HG02759 (cell line): Measurements from ENCODE around the gene KIF25.
"Not testable (repeated sequence)": the region's sequence is repeated elsewhere in the genome, so short reads cannot be mapped to it uniquely, and the experiment has no call there.

Experiments
- ATAC-seq: cut with Tn5 transposase; IDR thresholded peaks from one replicate; pipeline ENCODE4 v1.9.1; 2021; ENCODE audit warnings: mild to moderate bottlenecking, moderate library complexity; ENCODE audit not compliant: unreplicated experiment

The KIF25 gene

GRCh38 chr6:168062346-168063289 is 65.1 kb downstream of the KIF25 start:
- ATAC-seq = no peak

DNA sequence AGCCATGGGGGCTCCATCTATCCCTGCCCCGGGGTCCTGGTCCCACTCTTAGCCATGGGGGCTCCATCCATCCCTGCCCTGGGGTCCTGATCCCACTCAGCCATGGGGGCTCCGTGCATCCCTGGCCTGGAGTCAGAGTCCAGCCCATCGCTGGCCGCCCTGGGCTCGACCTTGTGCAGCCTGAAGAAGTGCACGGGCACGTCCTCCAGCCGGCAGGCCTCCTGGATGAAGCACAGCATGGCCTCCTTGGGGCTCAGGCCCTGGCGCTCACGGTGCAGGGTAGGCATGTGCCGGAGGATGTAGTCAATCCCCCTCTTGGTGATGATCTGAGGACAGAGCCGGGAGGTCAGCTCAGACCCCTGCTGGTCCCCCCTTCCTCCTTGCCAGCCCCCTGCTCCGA is 66.0 kb downstream of the KIF25 start:
- ATAC-seq = no peak

DNA sequence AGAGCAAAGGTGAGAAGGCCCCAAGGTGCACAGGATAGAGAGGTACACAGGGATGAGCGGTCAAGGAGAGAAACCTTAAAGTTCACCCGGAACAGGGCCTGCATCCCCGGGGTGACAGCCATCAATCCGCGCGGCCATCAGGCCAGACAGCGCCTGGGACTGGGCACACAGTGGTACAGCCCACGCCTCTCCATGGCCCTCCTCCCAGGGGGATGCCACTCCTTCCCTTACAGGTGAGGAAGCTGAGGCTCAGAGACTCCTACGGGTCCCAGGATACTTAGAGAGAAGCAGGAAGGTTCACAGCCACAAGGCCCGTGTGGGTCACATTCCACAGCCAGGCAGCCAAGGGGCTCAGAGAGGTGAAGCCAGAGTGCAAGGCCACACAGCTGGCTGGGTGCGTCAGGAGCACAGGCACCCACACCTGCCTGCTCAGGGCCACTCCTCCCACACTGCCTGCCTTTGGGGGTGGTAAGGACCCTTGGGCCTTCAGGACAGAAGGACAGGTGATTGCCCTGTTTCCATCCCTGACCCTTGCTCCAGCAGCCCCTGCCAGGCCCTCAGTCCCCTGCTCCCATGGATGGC is 66.8 kb downstream of the KIF25 start:
- ATAC-seq = no peak

DNA sequence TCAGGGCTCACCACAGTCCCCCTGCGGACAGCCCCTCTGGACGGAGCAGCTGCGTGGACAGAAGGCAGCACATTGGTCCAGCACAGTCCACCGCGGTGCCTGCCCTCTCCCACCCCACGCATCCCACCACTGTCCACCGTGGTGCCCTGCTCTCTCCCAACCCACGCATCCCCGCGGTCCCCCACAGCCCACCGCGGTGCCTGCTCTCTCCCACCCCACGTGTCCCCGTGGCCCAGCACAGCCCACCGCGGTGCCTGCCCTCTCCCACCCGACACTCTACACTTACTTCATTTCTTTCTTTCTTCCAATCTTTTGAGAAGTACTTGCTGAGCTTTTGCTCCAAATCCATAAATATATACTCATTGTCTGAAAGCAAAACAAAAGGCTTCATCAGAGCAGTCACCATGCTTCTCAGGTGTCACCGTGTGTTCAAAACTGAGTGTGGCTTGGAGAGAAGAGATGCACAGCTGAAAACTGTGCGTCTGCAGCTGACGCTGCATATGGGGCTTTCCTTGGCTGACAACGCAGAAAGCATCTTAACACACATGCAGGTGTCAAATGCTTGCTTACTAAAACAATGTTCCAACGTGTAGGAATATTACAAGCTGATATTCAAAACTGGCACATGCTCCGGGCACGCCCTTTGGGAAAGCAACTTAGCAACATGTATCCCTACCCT is 69.7 kb downstream of the KIF25 start:
- no peak for ATAC-seq

- no peak for ATAC-seq
Observed at GRCh38 chr6:168070804-168071203, 73.3 kb downstream of the KIF25 start.

DNA sequence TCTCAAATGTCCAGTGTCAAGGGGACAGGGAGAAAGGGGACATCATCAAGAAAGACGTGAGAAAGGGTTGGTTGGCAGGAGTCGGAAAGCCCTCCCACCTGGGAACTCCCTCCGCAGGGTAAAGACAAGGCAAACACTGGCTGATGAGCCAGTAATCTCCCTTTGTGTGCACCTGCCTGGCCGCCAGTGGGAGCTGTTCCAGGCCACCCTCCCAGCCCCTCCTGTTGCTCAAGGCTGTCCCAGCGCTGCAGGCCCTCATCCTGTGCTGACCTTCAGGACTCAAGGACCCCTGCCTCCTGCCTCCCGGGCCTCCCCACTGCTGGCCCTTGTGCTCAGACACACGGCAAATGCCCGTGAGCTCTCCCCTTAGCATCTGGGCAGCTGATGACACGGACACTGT is 74.1 kb downstream of the KIF25 start:
- ATAC-seq = no peak

DNA sequence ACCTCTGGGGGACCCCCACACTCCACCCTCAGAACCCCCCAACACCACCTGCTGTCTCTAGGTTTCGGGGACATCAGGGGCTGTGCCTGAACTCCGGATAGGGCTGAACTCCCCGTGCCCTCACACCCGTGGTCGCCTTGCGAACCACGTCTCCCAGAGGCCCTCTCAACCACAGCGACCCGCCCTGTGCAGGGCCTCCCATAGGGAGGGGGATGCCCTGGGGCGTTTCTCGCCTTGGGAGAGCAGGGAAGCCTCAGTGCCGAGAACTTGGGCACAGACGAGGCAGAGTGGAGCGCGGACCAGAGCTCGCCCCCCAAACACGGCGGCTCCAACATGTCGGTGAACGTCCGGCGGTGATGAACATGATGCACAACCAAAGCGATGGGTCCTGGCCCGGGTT is 74.8 kb downstream of the KIF25 start:
- no peak for ATAC-seq

GRCh38 chr6:168072730-168073129 is 75.3 kb downstream of the KIF25 start:
- no peak for ATAC-seq

GRCh38 chr6:168073937-168074730 is 76.7 kb downstream of the KIF25 start:
- no peak for ATAC-seq

DNA sequence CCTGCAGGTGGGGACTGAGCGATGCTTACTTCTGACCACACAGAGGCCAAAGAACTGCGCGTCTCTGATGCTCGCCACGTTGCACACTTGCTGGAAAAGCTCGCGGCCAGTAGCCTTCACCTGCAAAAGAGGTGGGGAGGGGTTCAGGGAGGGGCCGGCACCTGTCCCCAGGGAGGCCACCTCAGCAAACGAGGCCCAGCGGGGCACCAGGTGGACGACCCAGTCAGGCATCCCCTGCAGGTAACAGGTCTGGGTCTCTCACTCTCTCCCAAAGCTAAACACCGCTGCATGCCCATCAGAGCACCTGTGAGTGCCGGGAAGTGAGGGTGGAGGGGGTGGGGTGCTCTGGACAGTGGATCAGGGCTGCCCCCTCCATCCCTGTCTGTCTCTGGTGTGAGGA is 77.7 kb downstream of the KIF25 start:
- no peak for ATAC-seq

DNA sequence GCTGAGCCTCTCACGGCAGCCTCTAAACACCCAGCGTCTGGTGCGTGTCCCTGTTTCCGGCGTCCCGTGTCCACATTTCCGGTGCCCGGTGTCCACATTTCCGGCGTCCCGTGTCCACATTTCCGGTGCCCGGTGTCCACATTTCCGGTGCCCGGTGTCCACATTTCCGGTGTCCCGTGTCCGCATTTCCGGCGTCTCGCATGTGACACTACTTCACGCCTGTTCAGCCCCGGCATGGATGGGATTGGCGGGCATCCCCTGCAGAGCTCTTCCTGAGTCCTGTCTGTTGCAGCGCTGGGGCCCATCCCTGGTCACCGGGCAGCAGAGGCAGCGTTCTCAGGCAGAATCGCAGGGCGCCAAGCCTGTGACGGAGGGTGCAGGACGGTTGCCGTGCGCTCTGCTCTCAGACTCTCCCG is 78.3 kb downstream of the KIF25 start:
- no peak for ATAC-seq

DNA sequence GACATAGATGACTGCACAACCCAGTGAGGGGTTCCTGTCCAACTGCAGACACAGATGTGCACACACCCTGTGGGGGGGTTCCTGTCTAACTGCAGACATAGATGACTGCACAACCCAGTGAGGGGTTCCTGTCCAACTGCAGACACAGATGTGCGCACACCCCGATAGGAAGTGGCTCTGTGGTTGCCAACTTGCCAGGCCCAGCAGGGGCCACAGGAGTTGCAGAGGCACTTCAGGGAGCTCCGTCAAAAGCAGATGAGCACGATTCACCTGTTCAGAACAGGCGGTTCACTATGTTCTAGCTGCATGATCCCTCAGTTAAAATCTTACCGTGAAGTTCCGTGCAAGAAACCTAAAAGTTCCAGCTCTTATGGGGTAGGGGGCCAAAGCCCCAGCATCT is 79.9 kb downstream of the KIF25 start:
- ATAC-seq = not testable (repeated sequence)

- no peak for ATAC-seq
Observed at GRCh38 chr6:168078175-168078942, 80.9 kb downstream of the KIF25 start.

DNA sequence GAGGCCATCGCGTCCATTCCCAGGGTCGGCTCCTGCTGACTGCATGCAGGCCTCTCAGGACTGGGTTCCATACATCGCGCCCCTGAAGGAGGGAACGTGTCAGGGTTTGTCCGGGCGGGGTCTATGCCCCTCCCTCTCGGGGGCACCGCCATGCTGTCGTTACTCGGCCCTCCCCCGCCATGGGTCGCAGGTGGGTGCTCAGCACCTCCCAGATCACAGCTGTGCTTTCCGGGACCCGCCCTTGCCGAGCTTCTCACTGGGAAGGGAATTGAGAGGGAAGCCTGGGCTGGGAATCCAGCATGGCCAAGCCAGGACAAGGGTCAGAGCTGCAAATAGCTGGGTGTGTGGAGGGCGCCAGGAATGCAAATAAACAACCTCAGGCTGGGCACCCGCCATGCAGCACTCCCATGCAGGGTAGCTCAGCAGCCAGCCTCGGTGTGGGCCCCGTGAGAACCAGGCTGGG is 81.5 kb downstream of the KIF25 start, which contains the start of gene FRMD1:
Gene FRMD1 (minus strand): TSS at position 270 of the 463 bp plus-strand sequence. CDS start 118 bp downstream, at position 152.
- ATAC-seq = no peak

DNA sequence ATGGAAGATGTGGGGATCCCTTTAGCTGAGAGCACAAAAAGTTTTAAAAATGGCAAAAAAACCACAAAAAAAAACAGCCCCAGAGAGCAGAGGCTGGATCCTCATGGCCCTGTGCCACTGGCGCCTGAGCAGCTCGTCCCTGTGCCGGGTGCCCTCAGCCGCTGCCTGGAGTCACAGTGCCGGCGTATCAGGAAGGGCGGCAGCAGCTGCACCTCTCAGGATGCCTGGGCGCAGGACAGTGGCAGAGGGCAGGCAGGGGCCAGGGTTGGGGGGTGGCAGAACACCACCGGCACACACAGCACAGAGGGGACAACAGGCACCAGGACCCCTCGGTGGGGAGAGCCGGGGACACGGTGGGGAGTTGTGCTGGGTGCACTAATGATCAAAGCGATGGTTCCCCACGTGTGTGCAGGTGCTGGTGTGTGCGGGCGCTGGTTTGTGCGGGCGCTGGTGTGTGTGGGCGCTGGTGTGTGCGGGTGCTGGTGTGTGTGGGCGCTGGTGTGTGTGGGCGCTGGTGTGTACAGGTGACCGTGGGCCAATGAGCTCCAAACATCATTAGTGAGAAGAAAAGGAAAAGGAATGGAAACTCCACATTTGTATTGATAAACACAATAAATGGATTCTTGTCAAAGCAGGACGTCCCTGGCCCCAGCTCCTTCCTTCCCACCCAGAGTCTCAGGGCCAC is 83.1 kb downstream of the KIF25 start:
- ATAC-seq = no peak

GRCh38 chr6:168081858-168082546 is 84.5 kb downstream of the KIF25 start:
- ATAC-seq = no peak

- no peak for ATAC-seq
Observed at GRCh38 chr6:168082860-168083513, 85.5 kb downstream of the KIF25 start.

- ATAC-seq = no peak
Observed at GRCh38 chr6:168083514-168083885, 86.0 kb downstream of the KIF25 start.
